ENCODE results near the gene TRIM7.

The TRIM7 gene

DNA sequence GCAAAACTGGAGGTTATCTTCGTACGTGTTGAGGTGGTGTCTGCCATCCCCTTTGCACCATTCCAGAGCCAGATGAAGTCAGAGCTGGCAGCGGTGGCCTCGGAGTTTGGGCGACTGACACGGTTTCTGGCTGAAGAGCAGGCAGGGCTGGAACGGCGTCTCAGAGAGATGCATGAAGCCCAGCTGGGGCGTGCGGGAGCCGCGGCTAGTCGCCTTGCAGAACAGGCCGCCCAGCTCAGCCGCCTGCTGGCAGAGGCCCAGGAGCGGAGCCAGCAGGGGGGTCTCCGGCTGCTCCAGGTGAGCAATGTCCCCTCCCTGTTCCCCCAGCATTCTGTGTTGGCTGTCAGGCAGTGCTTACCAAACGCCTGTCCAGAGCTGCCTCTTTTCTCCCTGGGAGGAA, 27.6 kb upstream of the TRIM7 start:
- TF ChIP-seq, protein P1, sequence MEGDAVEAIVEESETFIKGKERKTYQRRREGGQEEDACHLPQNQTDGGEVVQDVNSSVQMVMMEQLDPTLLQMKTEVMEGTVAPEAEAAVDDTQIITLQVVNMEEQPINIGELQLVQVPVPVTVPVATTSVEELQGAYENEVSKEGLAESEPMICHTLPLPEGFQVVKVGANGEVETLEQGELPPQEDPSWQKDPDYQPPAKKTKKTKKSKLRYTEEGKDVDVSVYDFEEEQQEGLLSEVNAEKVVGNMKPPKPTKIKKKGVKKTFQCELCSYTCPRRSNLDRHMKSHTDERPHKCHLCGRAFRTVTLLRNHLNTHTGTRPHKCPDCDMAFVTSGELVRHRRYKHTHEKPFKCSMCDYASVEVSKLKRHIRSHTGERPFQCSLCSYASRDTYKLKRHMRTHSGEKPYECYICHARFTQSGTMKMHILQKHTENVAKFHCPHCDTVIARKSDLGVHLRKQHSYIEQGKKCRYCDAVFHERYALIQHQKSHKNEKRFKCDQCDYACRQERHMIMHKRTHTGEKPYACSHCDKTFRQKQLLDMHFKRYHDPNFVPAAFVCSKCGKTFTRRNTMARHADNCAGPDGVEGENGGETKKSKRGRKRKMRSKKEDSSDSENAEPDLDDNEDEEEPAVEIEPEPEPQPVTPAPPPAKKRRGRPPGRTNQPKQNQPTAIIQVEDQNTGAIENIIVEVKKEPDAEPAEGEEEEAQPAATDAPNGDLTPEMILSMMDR (conservative IDR thresholded peaks at IDR 0.05; ENCODE audit: low read depth, low read length): no peak
- DNase-seq (ENCODE audit: low read depth): no peak
- no peak overlapping the region for H3K4me3 ChIP-seq (ENCODE audit: low read length)

DNA sequence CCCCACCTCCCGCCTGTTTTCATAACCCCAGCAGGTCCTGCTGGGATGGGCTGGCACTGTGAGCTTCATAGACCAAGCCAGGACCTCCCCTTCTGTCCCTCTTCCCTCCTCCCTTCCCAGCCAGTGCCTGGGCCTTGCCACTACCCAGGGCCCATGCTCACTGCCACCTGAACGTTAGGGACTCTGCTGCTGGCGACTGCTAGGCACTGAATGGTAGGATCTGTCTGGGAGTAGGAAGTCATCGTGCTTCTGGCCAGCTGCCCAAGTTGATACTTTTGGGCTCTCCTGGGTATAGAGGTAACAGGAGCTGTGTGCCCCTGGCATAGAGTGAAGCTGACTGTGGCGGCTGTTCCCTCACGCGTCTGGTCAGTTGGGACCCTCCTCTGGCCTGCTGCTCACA, 26.4 kb upstream of the TRIM7 start:
- no peak for DNase-seq (ENCODE audit: low read depth)
- H3K4me3 ChIP-seq (ENCODE audit: low read length): no peak overlapping the region
- TF ChIP-seq, protein P1 (conservative IDR thresholded peaks at IDR 0.05; ENCODE audit: low read depth, low read length): no peak

DNA sequence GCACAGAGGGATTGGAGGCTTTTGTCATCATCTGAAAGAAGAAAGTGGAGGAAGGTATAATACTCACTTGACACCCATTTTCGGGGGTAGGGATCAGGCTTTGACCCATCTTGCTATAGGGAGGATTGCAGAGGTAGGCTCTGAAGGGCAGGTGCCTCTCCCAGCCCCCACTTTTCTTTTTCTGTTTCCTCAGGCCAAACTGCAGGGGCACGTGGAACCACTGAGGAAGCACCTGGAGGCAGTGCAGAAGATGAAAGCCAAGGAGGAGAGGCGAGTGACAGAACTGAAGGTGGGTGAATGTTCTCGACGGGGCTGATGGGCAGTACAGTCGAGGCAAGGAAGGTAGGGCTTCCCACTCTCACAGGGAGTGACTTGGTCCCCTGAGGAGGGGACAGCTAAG, 25.6 kb upstream of the TRIM7 start:
- H3K4me3 ChIP-seq (ENCODE audit: low read length): no peak overlapping the region
- TF ChIP-seq, protein P1 (conservative IDR thresholded peaks at IDR 0.05; ENCODE audit: low read depth, low read length): no peak
- no peak for DNase-seq (ENCODE audit: low read depth)

DNA sequence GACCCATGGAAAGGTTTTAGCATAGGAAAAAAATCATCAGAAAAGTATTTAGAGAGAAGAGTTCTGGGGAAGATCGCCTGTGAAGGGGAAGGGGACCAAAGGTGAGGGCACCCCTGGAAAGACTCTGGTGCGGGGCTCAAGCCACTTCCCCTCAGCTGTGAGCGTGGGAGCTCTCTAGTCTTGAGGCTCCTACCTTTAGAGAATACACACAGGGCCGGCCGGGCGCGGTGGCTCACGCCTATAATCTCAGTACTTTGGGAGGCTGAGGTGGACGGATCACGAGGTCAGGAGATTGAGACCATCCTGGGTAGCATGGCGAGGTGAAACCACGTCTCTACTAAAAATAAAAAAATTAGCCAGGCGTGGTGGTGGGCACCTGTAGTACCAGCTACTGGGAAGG, 25.0 kb upstream of the TRIM7 start:
- no peak overlapping the region for H3K4me3 ChIP-seq (ENCODE audit: low read length)
- TF ChIP-seq, protein P1 (conservative IDR thresholded peaks at IDR 0.05; ENCODE audit: low read depth, low read length): no peak
- no peak for DNase-seq (ENCODE audit: low read depth)

DNA sequence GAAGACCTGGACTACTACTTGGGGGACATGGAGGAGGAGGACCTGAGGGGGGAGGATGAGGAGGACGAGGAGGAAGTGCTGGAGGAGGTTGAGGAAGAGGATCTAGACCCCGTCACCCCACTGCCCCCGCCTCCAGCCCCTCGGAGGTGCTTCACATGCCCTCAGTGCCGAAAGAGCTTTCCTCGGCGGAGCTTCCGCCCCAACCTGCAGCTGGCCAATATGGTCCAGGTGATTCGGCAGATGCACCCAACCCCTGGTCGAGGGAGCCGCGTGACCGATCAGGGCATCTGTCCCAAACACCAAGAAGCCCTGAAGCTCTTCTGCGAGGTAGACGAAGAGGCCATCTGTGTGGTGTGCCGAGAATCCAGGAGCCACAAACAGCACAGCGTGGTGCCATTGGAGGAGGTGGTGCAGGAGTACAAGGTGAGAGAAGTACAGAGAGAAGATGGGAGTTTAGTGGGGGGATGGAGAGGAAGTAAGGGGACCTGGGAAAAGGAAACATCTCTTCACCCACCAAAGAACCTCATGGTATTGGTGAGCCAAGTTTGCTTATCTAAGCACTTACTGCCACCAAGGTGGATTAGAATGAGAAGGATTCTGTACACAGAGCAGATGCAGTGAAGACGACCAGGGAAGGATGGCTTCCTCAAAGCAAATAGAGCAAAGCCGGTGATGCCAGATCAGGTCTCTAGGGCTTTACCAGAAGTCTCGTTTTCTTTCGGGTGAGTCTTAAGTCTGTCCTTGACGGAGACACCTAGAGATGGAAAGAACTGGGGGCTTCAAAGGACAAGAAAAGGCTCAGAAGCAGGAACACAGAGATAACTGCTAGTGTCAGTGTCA, 19.6 kb upstream of the TRIM7 start:
- peak overlapping the region; percentile 86 for H3K4me3 ChIP-seq (ENCODE audit: low read length)
- no peak for DNase-seq (ENCODE audit: low read depth)
- TF ChIP-seq, protein P1 (conservative IDR thresholded peaks at IDR 0.05; ENCODE audit: low read depth, low read length): no peak

DNA sequence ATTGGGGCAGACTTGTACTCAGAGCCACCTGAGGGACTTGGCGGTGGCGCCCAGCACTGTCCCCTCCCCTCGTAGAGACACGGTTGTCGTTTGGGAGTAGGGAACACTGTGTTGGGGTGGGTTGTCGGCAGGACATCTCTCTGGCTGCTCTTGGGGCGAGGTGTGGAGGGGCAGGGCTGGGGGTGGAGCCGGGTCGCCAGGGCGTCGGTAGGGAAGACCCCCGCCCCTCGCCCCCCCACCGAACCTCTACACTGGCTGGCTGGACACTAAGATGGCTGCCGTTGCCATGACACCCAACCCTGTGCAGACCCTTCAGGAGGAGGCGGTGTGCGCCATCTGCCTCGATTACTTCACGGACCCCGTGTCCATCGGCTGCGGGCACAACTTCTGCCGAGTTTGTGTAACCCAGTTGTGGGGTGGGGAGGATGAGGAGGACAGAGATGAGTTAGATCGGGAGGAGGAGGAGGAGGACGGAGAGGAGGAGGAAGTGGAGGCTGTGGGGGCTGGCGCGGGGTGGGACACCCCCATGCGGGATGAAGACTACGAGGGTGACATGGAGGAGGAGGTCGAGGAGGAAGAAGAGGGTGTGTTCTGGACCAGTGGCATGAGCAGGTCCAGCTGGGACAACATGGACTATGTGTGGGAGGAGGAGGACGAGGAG, 18.9 kb upstream of the TRIM7 start:
- TF ChIP-seq, protein P1 (conservative IDR thresholded peaks at IDR 0.05; ENCODE audit: low read depth, low read length): no peak
- H3K4me3 ChIP-seq (ENCODE audit: low read length): peak overlapping the region; percentile 86
- DNase-seq (ENCODE audit: low read depth): no peak
